GM19043 (cell line): ENCODE measurements around the gene IP6K1.
"Not testable (repeated sequence)": the region's sequence is repeated elsewhere in the genome, so short reads cannot be mapped to it uniquely, and the experiment has no call there.

Experiments
- ATAC-seq: cut with Tn5 transposase; IDR thresholded peaks from one replicate; pipeline ENCODE4 v1.9.1; 2021; ENCODE audit warnings: low read depth; ENCODE audit not compliant: unreplicated experiment

Gene IP6K1

DNA sequence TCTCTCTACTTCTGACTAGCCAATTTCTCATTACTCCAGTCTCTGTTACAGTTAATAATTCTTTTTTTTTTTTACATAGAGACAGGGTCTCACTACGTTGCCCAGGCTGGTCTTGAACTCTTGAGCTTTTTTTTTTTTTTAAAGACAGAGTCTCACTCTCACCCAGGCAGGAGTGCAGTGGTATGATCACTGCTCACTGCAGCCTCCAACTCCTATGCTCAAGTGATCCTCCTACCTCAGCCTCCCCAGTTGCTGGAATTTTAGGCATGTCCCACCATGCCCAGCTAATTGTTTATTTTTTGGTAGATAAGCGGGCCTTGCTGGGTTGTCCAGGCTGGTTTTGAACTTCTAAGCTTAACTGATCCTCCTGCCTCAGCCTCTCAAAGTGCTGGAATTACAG, 13.6 kb downstream of the IP6K1 start:
- no peak for ATAC-seq

DNA sequence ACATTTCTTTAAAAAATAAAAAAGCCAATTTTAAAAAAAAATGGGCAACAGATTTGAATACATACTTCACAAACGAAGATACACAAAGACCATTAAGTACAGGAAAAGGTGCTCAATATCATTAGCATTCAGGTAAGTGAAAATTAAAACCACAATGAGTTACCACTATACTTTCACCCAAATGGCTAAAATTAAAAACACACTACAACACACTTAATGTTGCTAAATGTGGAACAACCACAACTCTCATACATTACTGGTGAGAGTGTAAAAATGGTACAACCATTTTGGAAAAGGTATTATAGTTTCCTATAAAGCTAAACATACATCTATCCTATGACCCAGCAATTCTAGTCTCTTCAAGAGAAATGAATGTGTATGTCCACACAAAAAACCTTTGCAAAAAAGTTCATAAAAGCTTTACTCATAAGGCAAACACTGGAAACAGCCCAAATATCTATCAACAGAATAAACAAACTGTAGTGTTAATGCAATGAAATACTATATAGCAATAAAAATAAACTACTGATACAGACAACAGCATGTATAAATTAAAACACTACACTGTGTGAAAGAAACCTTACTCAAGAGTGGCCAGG, 14.9 kb downstream of the IP6K1 start:
- ATAC-seq = no peak

DNA sequence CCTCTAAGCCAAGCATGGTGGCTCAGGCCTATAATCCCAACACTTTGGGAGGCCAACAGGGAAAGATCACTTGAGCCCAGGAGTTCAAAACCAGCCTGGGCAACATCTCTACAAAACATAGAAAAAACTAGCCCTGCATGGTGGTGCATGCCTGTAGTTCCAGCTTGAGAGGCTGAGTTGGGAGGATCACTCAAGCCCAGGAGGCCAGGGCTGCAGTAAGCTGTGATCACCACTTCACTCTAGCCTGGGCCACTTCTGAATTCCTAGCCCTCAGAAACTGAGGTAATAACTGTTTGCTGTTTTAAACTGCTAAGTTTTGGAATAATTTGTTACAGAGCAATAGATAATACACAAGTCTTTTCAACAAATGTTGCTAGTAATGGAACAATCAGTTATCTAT, 16.4 kb downstream of the IP6K1 start:
- no peak for ATAC-seq

DNA sequence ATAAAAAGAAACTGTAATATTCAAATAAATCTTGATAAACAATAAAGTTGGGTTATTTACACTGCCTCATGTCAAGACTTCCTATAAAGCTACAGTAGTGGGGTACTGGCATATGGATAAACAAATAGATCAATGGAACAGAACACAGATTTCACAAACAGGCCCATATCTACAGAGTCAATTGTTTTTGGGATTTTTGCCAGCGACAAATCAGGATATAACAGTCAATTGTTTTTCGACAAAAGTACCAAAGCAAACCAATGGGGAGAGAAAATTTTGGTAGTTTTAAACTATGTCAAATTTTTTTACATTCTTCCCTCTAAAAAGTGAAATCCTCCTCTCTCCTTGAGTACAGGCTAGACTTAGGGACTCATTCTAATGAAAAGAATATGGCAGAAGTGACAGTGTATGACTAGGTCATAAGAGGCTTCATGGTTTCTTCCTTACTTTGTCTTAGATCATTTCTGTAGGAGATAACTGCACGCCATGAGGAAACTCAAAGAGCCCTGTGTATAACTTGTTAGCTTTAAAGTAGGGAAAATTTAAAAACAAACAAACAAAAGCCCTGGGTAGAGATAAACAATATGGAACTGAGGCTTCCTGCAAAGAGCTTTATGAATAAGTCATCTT, 16.9 kb downstream of the IP6K1 start:
- ATAC-seq = no peak

DNA sequence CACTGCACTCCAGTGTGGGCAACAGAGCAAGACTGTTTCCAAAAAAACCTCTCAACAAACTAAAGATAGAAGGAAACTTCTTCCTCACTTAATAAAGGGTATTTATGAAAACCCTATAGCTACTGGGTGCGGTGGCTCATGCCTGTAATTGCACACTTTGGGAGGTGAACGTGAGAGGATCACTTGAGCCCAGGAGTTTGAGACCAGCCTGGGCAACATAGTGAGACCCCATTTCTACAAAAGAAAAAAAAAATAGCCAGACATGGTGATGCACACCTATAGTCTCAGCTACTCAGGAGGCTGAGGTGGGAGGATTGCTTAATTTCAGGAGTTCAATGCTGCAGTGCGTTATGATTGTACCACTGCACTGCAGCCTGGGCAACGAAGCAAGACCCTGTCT, 22.4 kb downstream of the IP6K1 start:
- no peak for ATAC-seq

DNA sequence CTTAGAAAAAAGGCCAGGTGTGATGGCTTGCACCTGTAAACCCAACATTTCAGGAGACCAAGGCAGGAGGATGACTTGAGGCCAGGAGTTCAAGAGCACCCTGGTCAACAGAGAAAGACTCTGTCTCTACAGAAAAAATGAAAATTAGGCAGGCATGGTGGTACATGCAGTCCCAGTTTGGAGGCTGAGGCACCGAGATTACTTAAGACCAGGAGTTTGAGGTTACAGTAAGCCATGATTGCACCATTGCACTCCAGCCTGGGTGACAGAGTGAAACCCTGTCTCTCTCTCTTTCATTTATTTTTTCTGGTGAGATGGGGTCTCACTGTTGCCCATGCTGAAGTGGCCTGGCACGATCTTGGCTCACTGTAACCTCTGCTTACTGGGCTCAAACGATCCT, 24.7 kb downstream of the IP6K1 start:
- no peak for ATAC-seq

GRCh38 chr3:49759226-49759625, 27.1 kb downstream of the IP6K1 start:
- ATAC-seq = no peak

DNA sequence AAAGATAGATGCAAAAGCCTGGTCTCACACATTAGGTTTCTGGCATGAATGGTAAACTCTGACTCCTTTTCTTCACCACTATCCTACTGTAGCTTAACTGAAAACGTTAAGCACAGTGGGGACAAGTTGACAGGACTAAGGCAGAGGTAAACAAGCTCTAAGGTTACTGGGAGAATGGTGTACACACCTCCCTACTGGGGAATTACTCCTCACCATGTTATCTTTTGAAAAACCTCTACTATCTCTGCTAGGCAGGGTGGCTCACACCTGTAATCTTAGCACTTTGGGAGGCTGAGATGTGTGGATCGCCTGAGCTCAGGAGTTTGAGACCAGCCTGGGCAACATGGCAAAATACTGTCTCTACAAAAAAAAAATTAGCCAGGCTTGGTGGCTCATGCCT, 29.1 kb downstream of the IP6K1 start:
- no peak for ATAC-seq

DNA sequence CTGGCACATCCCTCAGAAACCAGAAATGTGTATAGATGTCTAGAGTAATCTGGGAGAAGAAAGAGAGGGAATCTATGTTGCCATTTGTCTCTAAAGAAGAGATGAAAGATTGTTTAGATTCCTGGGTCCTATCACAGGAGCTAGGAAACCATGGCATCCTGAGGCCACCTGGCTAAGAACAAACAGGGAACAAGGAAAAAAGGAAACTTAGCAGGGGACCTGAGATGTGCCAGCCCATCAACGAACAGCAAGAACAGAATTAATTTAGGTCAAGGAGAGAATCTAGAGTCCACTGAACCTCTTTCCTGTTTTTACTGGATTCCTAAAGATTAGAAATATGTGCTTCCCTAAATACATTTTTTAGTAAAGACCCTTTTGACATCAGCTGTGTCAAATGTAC, 30.3 kb downstream of the IP6K1 start:
- ATAC-seq = no peak

DNA sequence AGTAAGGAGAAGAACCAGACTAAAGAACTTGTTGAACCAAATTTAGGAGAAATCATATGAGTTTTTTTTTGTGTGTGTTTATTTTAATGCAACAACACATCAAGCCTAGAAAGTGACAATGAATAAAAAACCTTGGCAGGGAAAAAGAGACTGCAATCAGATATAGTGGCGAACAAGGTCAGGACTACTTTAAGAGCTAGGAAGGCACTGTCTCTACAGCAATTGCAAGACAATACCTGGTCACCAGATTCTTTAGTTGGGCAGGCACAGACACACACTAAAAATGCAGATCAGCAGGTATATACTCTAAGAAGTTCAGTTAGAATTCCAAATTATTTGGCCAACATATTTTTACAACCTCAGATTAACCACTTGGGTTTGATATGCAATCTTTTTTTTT, 31.8 kb downstream of the IP6K1 start:
- ATAC-seq = no peak

- ATAC-seq = no peak
Measured at GRCh38 chr3:49751501-49751900, 34.8 kb downstream of the IP6K1 start.

- ATAC-seq = no peak
Measured at GRCh38 chr3:49750056-49750455, 36.3 kb downstream of the IP6K1 start.

DNA sequence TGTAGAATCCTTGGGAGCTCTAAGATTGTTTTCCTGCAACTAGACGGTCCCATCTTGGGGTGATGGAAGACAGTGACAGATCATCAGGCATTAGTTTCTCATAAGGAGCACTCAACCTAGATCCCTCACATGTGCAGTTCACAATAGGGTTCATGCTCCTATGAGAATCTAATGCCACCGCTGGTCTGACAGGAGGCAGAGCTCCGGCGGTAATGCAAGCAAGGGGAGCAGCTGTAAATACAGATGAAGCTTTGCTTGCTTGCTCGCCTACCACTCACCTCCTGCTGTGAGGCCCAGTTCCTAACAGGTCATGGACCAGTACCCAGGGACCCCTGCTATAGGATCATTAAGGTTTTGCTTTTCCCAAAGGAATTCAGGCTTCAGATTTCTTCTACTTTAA, 37.5 kb downstream of the IP6K1 start:
- ATAC-seq = not testable (repeated sequence)

DNA sequence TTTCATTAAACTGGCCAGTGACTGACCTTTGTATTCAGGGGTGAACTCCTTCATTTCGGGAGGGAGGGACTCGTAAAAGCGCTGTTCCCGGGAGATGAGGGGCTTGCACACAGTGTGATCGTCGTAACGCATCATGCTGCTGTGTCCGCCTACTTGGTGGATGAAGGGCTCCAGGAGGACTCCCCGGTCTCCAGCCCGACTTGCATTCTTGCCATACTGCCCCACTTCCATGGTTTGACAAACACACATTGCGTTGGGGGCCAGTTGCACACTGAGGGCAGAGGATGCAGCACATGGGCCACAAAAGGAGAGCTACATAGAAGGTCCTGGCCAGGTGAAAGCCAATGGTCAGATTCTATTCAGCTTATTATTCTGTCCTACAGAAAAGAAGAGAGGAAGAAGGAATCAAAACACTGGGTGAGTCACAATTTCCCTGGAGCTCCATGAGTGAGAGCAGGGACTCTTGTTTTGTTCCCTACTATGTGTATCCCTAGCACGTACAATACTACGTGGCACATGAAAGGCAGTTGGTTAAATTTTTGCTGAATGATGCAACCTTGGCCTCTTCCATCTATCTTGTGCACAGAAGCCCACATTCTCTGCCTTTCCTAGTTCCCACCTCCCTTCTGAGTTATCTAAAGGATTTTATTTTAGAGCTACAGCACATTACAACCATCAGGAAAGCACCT, 38.4 kb downstream of the IP6K1 start:
- ATAC-seq = no peak

DNA sequence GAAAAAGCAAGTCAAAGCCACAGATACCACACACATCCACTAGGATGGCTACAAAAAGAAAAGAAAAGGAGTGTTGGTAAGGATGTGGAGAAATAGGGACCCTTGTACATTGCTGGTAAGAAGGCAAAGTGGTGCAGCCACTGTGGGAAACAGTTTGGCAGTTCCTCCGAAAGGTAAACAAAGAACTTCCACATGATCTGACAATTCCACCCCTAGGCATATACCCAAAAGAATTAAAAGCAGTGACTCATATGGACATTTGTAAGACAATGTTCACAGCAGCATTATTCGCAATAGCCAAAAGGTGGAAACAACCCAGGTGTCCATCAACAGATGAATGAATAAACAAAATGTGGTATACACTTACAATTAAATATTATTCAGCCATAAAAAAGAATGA, 40.4 kb downstream of the IP6K1 start:
- no peak for ATAC-seq

GRCh38 chr3:49740427-49740826, 45.9 kb downstream of the IP6K1 start:
- no peak for ATAC-seq

GRCh38 chr3:49738067-49738713, 48.2 kb downstream of the IP6K1 start:
- ATAC-seq = no peak

DNA sequence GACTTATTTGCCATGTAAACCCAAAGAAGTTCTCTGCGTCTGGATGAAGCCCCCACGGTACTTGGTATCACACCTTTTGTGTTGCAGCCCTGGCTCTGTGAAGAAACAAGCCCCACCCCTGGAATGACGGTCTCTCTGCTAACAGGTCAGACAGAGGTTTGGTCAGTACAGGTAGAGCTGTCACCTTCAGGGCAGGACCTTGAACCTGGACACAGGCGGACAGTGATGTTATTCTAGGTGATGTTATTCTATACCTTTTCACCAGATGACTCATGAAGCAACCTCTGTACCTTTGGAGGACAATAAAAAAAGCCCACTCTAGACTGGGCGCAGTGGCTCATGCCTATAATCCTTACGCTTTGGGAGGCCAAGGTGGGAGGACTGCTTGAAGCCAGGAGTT, 51.6 kb downstream of the IP6K1 start:
- ATAC-seq = no peak

DNA sequence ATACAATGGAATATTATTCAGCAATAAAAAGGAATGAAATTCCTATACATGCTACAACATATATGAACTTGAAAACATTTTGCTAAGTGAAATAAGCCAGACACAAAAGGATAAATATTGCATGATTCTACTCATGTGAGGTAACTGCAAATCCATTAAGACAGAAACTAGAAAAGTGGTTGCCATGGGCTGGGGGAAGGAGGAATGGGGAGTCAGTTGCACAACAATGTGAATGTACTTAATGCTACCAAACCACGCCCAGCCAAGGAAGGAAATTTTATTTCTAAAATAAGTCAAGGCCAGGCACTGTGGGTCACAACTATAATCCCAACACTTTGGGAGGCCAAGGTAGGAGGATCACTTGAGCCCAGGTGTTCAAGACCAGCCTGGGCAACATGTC, 52.8 kb downstream of the IP6K1 start:
- no peak for ATAC-seq

GRCh38 chr3:49732597-49732996, 53.7 kb downstream of the IP6K1 start:
- no peak for ATAC-seq

DNA sequence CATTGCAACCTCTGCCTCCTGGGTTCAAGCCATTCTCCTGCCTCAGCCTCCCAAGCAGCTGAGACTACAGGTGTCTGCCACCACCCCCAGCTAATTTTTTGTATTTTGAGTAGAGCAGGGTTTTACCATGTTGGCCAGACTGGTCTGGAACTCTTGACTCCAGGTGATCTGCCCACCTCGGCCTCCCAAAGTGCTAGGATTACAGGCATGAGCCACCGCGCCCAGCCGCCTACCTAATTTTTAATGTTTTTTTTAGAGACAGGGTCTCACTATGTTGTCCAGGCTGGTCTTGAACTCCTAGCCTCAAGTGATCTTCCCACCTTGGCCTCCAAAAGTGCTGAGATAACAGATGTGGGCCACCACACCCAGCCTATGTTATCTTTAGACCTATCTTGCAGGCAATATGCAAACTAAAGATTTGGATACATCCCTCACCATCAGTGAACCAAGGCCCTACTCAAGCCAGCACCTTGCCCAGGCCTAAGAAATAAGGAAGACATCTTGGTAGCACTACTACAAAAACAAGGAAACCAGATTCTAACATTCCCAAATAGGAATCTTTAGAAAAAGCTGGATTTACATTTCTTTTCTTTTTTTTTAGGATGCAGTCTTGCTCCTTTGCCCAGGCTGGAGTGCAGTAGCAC, 56.3 kb downstream of the IP6K1 start:
- ATAC-seq = no peak
